H9 (cell line): ENCODE measurements around the gene RHBDD2. TPM values are rescaled to one million over a fixed set of nuclear protein-coding genes. Genes with fewer than 3 reads are reported as not detected.

Source experiments
- DNase-seq: peaks from one replicate; pipeline ENCODE4 v3.0.0-alpha.2; 2017
- H2AFZ ChIP-seq: one replicate; pipeline ENCODE4 v1.6.1; 2013; ENCODE audit warnings: mild to moderate bottlenecking, low read length, control low read depth, moderate library complexity
- H2AK5ac ChIP-seq: 2 replicates; pipeline ENCODE4 v1.6.1; 2013; ENCODE audit warnings: low read length, control low read depth, mixed read lengths; ENCODE audit not compliant: insufficient read length
- H2BK120ac ChIP-seq: one replicate; pipeline ENCODE4 v1.6.1; 2013; ENCODE audit warnings: low read depth, mild to moderate bottlenecking, low read length, control low read depth, inconsistent platforms; ENCODE audit not compliant: poor library complexity, severe bottlenecking
- H2BK12ac ChIP-seq: 2 replicates; pipeline ENCODE4 v1.6.1; 2013; ENCODE audit warnings: low read length, control low read depth, mixed read lengths, low read depth; ENCODE audit not compliant: insufficient read length
- H2BK15ac ChIP-seq: 2 replicates; pipeline ENCODE4 v1.6.1; 2013; ENCODE audit warnings: low read depth, low read length, control low read depth
- H2BK20ac ChIP-seq: one replicate; pipeline ENCODE4 v1.6.1; 2013; ENCODE audit warnings: low read depth, mild to moderate bottlenecking, low read length, control low read depth, inconsistent platforms; ENCODE audit not compliant: poor library complexity, severe bottlenecking
- H2BK5ac ChIP-seq: 2 replicates; pipeline ENCODE4 v1.6.1; 2013; ENCODE audit warnings: low read length, control low read depth, mixed read lengths; ENCODE audit not compliant: insufficient read length
- H3K14ac ChIP-seq: 2 replicates; pipeline ENCODE4 v1.6.1; 2013; ENCODE audit warnings: low read length, control low read depth; ENCODE audit not compliant: insufficient read depth
- H3K18ac ChIP-seq: 2 replicates; pipeline ENCODE4 v1.6.1; 2013; ENCODE audit warnings: low read depth, mild to moderate bottlenecking, mixed read lengths, low read length, control low read depth; ENCODE audit not compliant: insufficient read length
- H3K23ac ChIP-seq: 2 replicates; pipeline ENCODE4 v1.6.1; 2013; ENCODE audit warnings: low read length, control low read depth, mixed read lengths, low read depth; ENCODE audit not compliant: insufficient read length
- H3K23me2 ChIP-seq: 2 replicates; pipeline ENCODE4 v1.6.1; 2013; ENCODE audit warnings: low read depth, mild to moderate bottlenecking, mixed read lengths, low read length, control low read depth; ENCODE audit not compliant: insufficient read length, poor library complexity, severe bottlenecking
- H3K27ac ChIP-seq: 2 replicates; pipeline ENCODE4 v1.5.1; 2013; ENCODE audit warnings: low read length, control low read depth, mixed read lengths, low read depth; ENCODE audit not compliant: insufficient read length
- H3K27me3 ChIP-seq: 2 replicates; pipeline ENCODE4 v1.6.1; 2013; ENCODE audit warnings: low read length, control low read depth, inconsistent platforms; ENCODE audit not compliant: insufficient read depth
- H3K4ac ChIP-seq: 2 replicates; pipeline ENCODE4 v1.6.1; 2013; ENCODE audit warnings: low read depth, mild to moderate bottlenecking, control low read depth, inconsistent platforms, low read length, moderate library complexity
- H3K4me1 ChIP-seq: 2 replicates; pipeline ENCODE4 v1.6.1; 2013; ENCODE audit warnings: low read length, control low read depth, inconsistent platforms; ENCODE audit not compliant: insufficient read depth
- H3K4me2 ChIP-seq: 2 replicates; pipeline ENCODE4 v1.6.1; 2013; ENCODE audit warnings: low read length, control low read depth, mixed read lengths; ENCODE audit not compliant: insufficient read length, insufficient read depth
- H3K56ac ChIP-seq: 2 replicates; pipeline ENCODE4 v1.6.1; 2013; ENCODE audit warnings: low read depth, mild to moderate bottlenecking, mixed read lengths, low read length, control low read depth; ENCODE audit not compliant: insufficient read length
- H3K79me1 ChIP-seq: 2 replicates; pipeline ENCODE4 v1.6.1; 2013; ENCODE audit warnings: low read depth, mild to moderate bottlenecking, moderate library complexity, low read length, control low read depth, inconsistent platforms; ENCODE audit not compliant: insufficient read depth, poor library complexity, severe bottlenecking
- H3K79me2 ChIP-seq: 2 replicates; pipeline ENCODE4 v1.6.1; 2013; ENCODE audit warnings: low read length, control low read depth, inconsistent platforms; ENCODE audit not compliant: insufficient read depth
- H3K9ac ChIP-seq: 2 replicates; pipeline ENCODE4 v1.6.1; 2013; ENCODE audit warnings: low read length, control low read depth, mixed read lengths; ENCODE audit not compliant: insufficient read length; ENCODE audit errors: extremely low read depth
- H3K9me3 ChIP-seq: one replicate; pipeline ENCODE4 v1.6.1; 2013; ENCODE audit warnings: low read depth, low read length, inconsistent platforms; ENCODE audit not compliant: control insufficient read depth
- H3T11ph ChIP-seq: one replicate; pipeline ENCODE4 v1.6.1; 2013; ENCODE audit warnings: mild to moderate bottlenecking, low read length, control low read depth, inconsistent platforms
- H4K20me1 ChIP-seq: one replicate; pipeline ENCODE4 v1.6.1; 2013; ENCODE audit not compliant: control insufficient read depth, insufficient read length, insufficient read depth
- H4K5ac ChIP-seq: 2 replicates; pipeline ENCODE4 v1.6.1; 2013; ENCODE audit warnings: low read depth, mild to moderate bottlenecking, mixed read lengths, low read length, control low read depth; ENCODE audit not compliant: insufficient read length
- H4K8ac ChIP-seq: replicated peaks from 2 replicates; pipeline ENCODE4 v1.6.1; 2013; ENCODE audit warnings: low read length, control low read depth, mixed read lengths, low read depth; ENCODE audit not compliant: insufficient read length
- H4K91ac ChIP-seq: 2 replicates; pipeline ENCODE4 v1.6.1; 2013; ENCODE audit warnings: low read depth, mild to moderate bottlenecking, moderate library complexity, mixed read lengths, low read length, control low read depth; ENCODE audit not compliant: insufficient read length
- H3K27ac Mint-ChIP-seq, 3 experiments: 2 replicates in 2 of 3; 3 replicates in 1 of 3; pipeline ENCODE4 v1.8.0; 2020 to 2021; ENCODE audit warnings: mixed read lengths in 3 of 3, mild to moderate bottlenecking in 1 of 3, moderate library complexity in 1 of 3
- H3K27me3 Mint-ChIP-seq: 2 replicates; pipeline ENCODE4 v1.8.0; 2021; ENCODE audit warnings: low read depth, mild to moderate bottlenecking, moderate library complexity, mixed read lengths
- H3K36me3 Mint-ChIP-seq, 3 experiments: 2 replicates in 2 of 3; 3 replicates in 1 of 3; pipeline ENCODE4 v1.8.0; 2020 to 2021; ENCODE audit warnings: low read depth in 3 of 3, mixed read lengths in 3 of 3; ENCODE audit not compliant: insufficient read depth in 1 of 3
- H3K4me1 Mint-ChIP-seq, 2 experiments: 2 replicates each; pipeline ENCODE4 v1.8.0; 2020; ENCODE audit warnings: mixed read lengths in 2 of 2
- H3K4me3 Mint-ChIP-seq, 2 experiments: 2 replicates in 1 of 2; 3 replicates in 1 of 2; pipeline ENCODE4 v1.8.0; 2020 to 2021; ENCODE audit warnings: mild to moderate bottlenecking in 2 of 2, mixed read lengths in 2 of 2, moderate library complexity in 1 of 2
- H3K9me3 Mint-ChIP-seq, 2 experiments: 2 replicates in 1 of 2; 3 replicates in 1 of 2; pipeline ENCODE4 v1.8.0; 2020; ENCODE audit warnings: mild to moderate bottlenecking in 2 of 2, mixed read lengths in 2 of 2, moderate library complexity in 1 of 2
- CTCF ChIP-seq: fragments of 200-600 bp; sonication (generic); conservative IDR thresholded peaks from 3 replicates; pipeline ENCODE4 v1.8.0; 2021; ENCODE audit warnings: antibody characterized with exemption, mild to moderate bottlenecking
- WGBS: extraction: QIAGEN DNeasy Blood & Tissue Kit; methylation state at CpG from one replicate; pipeline ENCODE4 v1.1.7; 2013; ENCODE audit warnings: missing lambda C conversion rate, low lambda C conversion rate, mixed read lengths; ENCODE audit not compliant: insufficient read length; ENCODE audit errors: extremely low coverage; 5-methylcytosine and 5-hydroxymethylcytosine counted together
- total RNA-seq: library from RNA; stranded (reverse); gene quantifications from 2 replicates; pipeline ENCODE4 v1.2.1, GENCODE V29; 2021

Gene RHBDD2
- total RNA-seq, 1 experiment from 2014 or later = 30.0 TPM

GRCh38 chr7:75924889-75925288 lies 46.1 kb downstream of the RHBDD2 start:
- H3K4me1 Mint-ChIP-seq = peaks cover 3 to 5% of the 10 kb centered on the region in 2 experiments; a peak in 2 of 4 replicates
- Histone ChIP-seq H2AK5ac (no peak overlapping the region), H3T11ph (no peak overlapping the region), H2AFZ (no peak overlapping the region), H3K9ac (no peak overlapping the region), H3K4me2 (no peak overlapping the region), H3K23ac (no peak overlapping the region), H2BK120ac (no peak overlapping the region), H4K5ac (no peak overlapping the region), H3K27me3 (no peaks in the 10 kb centered on the region), H4K91ac (no peak overlapping the region), H3K79me1 (peaks cover 7% of the 10 kb centered on the region), H3K4ac (no peak overlapping the region), H2BK15ac (no peak overlapping the region), H4K20me1 (no peaks in the 10 kb centered on the region), H3K56ac (no peak overlapping the region), H3K18ac (no peak overlapping the region), H2BK12ac (no peak overlapping the region), H3K23me2 (no peaks in the 10 kb centered on the region), H4K8ac (no peak overlapping the region), H3K9me3 (no peaks in the 10 kb centered on the region), H3K4me1 (no peaks in the 10 kb centered on the region), H3K79me2 (peaks cover 21% of the 10 kb centered on the region), H3K27ac (no peak overlapping the region), H3K14ac (no peak overlapping the region), H2BK5ac (no peak overlapping the region), H2BK20ac (no peak overlapping the region)
- no peak for TF ChIP-seq CTCF
- no peak for DNase-seq
- no peaks in the 10 kb centered on the region for H3K27me3 Mint-ChIP-seq
- peaks cover 2 to 29% (median 23%) of the 10 kb centered on the region in 3 experiments; a peak in 6 of 7 replicates for H3K36me3 Mint-ChIP-seq
- H3K9me3 Mint-ChIP-seq = peaks cover 1 to 3% of the 10 kb centered on the region in 2 experiments; a peak in 2 of 5 replicates
- WGBS = no CpG with 5 or more reads among the region's 2 CpGs
- H3K4me3 Mint-ChIP-seq = no peak overlapping the region
- peak overlapping the region in 2 of 3 experiments; percentile 51 to 67; a peak in 3 of 7 replicates for H3K27ac Mint-ChIP-seq
